Transverse colon (tissue), 4 donors: ENCODE results near the gene KIDINS220. TPM values are rescaled to one million over a fixed set of nuclear protein-coding genes. Genes with fewer than 3 reads are reported as not detected.

Experiments used
- DNase-seq: peaks from one replicate; pipeline ENCODE4 v3.0.0-alpha.2; 2019
- H3K27ac ChIP-seq, 4 donors: fragments of 200-600 bp; sonication (generic); 2 replicates each; pipeline ENCODE4 v1.5.1; 2016 to 2018; ENCODE audit warnings: inconsistent platforms in 4 of 4
- H3K27me3 ChIP-seq: fragments of 200-600 bp; sonication (generic); 2 replicates; pipeline ENCODE4 v1.5.1; 2017; ENCODE audit warnings: inconsistent platforms
- H3K36me3 ChIP-seq, 4 donors: fragments of 200-600 bp; sonication (generic); 2 replicates each; pipeline ENCODE4 v1.5.1; 2017 to 2019; ENCODE audit warnings: inconsistent platforms in 4 of 4
- H3K4me1 ChIP-seq, 4 donors: fragments of 200-600 bp; sonication (generic); 2 replicates each; pipeline ENCODE4 v1.5.1; 2017 to 2020; ENCODE audit warnings: inconsistent platforms in 4 of 4
- H3K4me3 ChIP-seq, 4 donors: fragments of 200-600 bp; sonication (generic); 1 replicate in 1 of 4; 2 replicates in 3 of 4; pipeline versions ENCODE4 v1.5.1 to v1.6.1; 2017 to 2019; ENCODE audit warnings: inconsistent platforms in 4 of 4
- H3K9me3 ChIP-seq, 2 donors: fragments of 200-600 bp; sonication (generic); 2 replicates each; pipeline ENCODE4 v1.5.1; 2017 to 2019; ENCODE audit warnings: inconsistent platforms in 2 of 2
- CTCF ChIP-seq, 5 experiments: fragments of 200-600 bp in 3 of 5; fragments of 450-650 bp in 2 of 5; sonication (generic) in 3 of 5; IDR thresholded peaks; 1 replicate in 2 of 5; 2 replicates in 3 of 5; pipeline ENCODE4 v1.5.1; 2016 to 2017; ENCODE audit warnings: antibody characterized with exemption in 5 of 5, inconsistent platforms in 3 of 5, mild to moderate bottlenecking in 2 of 5, moderate library complexity in 1 of 5
- EP300 ChIP-seq: sonication (generic); formaldehyde crosslinking; IDR thresholded peaks from one replicate; pipeline ENCODE4 v1.6.1; 2017; ENCODE audit warnings: antibody characterized with exemption, low read depth
- POLR2A ChIP-seq: fragments of 450-650 bp; IDR thresholded peaks from one replicate; pipeline ENCODE4 v1.6.1; 2016; ENCODE audit warnings: antibody characterized with exemption, mild to moderate bottlenecking, moderate library complexity
- POLR2AphosphoS5 ChIP-seq, 3 donors: sonication (generic); formaldehyde crosslinking; IDR thresholded peaks; one replicate each; pipeline ENCODE4 v1.6.1; 2016; ENCODE audit warnings: antibody characterized with exemption in 3 of 3
- WGBS, 2 donors: methylation state at CpG; one replicate each; pipeline ENCODE4 v1.1.5; 2018; ENCODE audit warnings: low coverage in 1 of 2; 5-methylcytosine and 5-hydroxymethylcytosine counted together
- in situ Hi-C, 4 donors: fragments of 200-750 bp; cut with MboI; loops; one replicate each; pipeline versions ENCODE4 v1.15.0 to v1.15.1; 2017; ENCODE audit warnings: low sequenced_read_pairs in 3 of 4, low pct_ligation_motif_present in 1 of 4, low pct_unique_long_range_greater_than_20kb in 1 of 4
- intact Hi-C: fragments of 100-400 bp; cut with DNase I; formaldehyde crosslinking; loops from one replicate; pipeline ENCODE4 v1.15.1; 2023; ENCODE audit warnings: low total_unique reads
- total RNA-seq, 4 donors: library from RNA; depleted of rRNA; stranded (reverse); fragments of >200 nt; gene quantifications; one replicate each; pipeline ENCODE4 v1.1.0, GENCODE V29; 2016

KIDINS220 gene
- total RNA-seq, 4 donors from 2014 or later, result 79.3 to 110 (median 85.9) TPM

DNA sequence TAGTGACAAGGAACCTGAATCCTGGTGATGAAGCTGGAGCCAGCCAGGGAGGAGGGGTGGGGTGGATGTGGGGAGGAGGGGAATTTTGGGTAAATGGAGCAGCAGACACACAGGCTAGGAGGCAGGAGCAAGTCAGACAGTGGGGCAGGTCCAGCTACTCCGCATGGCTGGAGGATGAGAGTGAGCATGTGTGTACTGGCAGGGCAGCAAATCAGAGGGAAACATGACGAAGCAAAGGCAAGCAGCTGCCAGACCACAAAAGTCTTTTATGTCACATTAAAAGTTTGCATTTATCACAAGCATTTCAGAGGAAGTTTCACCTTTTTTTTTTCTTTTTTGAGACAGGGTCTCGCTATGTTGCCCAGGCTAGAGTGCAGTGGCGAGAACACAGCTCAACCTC lies 11.9 kb upstream of the KIDINS220 start:
- in situ Hi-C loops, result no loop called here
- TF ChIP-seq EP300 (no peak), POLR2A (no peak), CTCF (IDR thresholded peaks at IDR 0.05) (no peak), POLR2AphosphoS5 (IDR thresholded peaks at IDR 0.05) (no peak)
- intact Hi-C loops, result no loop called here
- H3K27ac ChIP-seq, result no peak overlapping the region
- H3K4me1 ChIP-seq, result no peaks in the 10 kb centered on the region
- no peaks in the 10 kb centered on the region for H3K27me3 ChIP-seq
- H3K36me3 ChIP-seq, result no peaks in the 10 kb centered on the region
- 62 to 82% methylated on average over 3 to 4 of the region's 4 CpGs for WGBS, 2 donors
- H3K4me3 ChIP-seq, result no peak overlapping the region
- no peak for DNase-seq
- H3K9me3 ChIP-seq, result no peaks in the 10 kb centered on the region

DNA sequence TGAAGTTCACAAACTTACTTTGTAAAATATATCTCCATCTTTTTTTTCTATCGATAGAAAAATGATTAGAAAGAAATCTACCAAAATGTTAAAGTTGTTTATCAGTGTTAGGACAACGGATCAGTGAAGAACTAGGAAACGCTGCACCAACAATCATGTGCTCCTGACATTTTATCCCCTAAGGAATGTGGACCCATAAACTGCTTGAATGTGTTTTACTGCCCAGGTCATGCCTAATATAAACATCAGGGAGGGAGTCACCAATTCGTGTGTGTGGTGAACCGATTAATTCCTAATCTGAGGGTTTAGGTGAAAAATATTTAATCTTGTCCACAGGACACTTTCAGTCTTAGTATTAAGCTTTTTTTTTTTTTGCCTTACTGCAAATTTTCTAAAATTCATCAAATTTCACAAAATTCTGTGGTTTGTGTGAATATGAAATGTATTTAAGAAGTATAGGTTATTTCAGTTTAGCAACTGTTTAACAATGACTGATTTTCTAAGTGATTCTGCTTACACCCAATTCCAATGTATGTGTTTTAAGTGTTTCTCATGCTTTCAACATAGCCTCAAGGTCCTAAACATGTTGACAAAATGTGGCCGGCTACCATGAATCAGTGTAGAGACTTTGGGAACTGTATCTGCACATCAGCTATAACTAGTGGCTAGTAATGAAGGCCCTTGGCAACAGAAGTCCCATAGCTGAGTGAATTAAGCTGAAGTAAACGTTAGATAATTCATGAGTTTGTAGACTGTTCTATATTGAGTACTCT lies 11.1 kb upstream of the KIDINS220 start:
- Histone ChIP-seq H3K36me3 (no peaks in the 10 kb centered on the region), H3K4me3 (no peak overlapping the region), H3K27me3 (no peaks in the 10 kb centered on the region), H3K4me1 (no peaks in the 10 kb centered on the region), H3K9me3 (no peaks in the 10 kb centered on the region), H3K27ac (no peak overlapping the region)
- 67 to 69% methylated on average over 5 to 7 of the region's 7 CpGs for WGBS, 2 donors
- no peak for DNase-seq
- intact Hi-C loops (no loop called here), in situ Hi-C loops (no loop called here)
- TF ChIP-seq EP300 (no peak), POLR2AphosphoS5 (IDR thresholded peaks at IDR 0.05) (no peak), POLR2A (no peak), CTCF (IDR thresholded peaks at IDR 0.05) (no peak)

DNA sequence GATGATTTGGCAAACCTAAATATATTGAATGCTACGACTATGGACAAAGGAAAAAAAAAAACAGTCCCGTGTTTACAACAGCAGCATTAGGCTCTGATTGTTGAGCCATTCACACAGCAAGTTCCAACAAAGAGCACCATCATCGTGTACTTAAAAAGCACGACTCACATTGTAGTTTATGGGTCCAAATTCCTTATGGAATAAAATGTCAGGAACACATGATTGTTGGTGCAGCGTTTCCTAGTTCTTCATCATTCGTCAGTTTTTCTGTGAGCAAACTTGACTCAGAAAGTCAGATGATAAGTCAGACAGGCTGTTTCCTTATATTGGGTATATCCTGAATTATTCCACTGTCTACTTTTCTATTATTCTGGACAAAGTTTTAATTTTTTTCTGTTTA lies 10.0 kb upstream of the KIDINS220 start:
- no peaks in the 10 kb centered on the region for H3K27me3 ChIP-seq
- 52 to 64% methylated on average over 6 of the region's 6 CpGs for WGBS, 2 donors
- no peak for TF ChIP-seq EP300
- TF ChIP-seq CTCF (IDR thresholded peaks at IDR 0.05), result no peak
- no peak for TF ChIP-seq POLR2A
- TF ChIP-seq POLR2AphosphoS5 (IDR thresholded peaks at IDR 0.05), result no peak
- H3K36me3 ChIP-seq, result no peaks in the 10 kb centered on the region
- no peak overlapping the region for H3K27ac ChIP-seq
- no peak for DNase-seq
- H3K4me3 ChIP-seq, result no peak overlapping the region
- in situ Hi-C loops, result no loop called here
- H3K9me3 ChIP-seq, result no peaks in the 10 kb centered on the region
- intact Hi-C loops, result no loop called here
- no peaks in the 10 kb centered on the region for H3K4me1 ChIP-seq

- no peak overlapping the region for H3K27ac ChIP-seq
- H3K27me3 ChIP-seq, result no peaks in the 10 kb centered on the region
- intact Hi-C loops (no loop called here), in situ Hi-C loops (no loop called here)
- H3K4me3 ChIP-seq, result no peak overlapping the region
- no peaks in the 10 kb centered on the region for H3K9me3 ChIP-seq
- DNase-seq, result no peak
- H3K4me1 ChIP-seq, result peaks cover 0 to 5% (median 4%) of the 10 kb centered on the region in 4 donors
- 84 to 87% methylated on average over 3 to 4 of the region's 4 CpGs for WGBS, 2 donors
- no peak for TF ChIP-seq CTCF (IDR thresholded peaks at IDR 0.05)
- TF ChIP-seq EP300, result no peak
- no peak for TF ChIP-seq POLR2A
- TF ChIP-seq POLR2AphosphoS5 (IDR thresholded peaks at IDR 0.05), result no peak
- H3K36me3 ChIP-seq, result no peaks in the 10 kb centered on the region
Measured at GRCh38 chr2:8841932-8842331, 4.5 kb upstream of the KIDINS220 start.
